A673 (cell line): ENCODE results near the gene ST3GAL4.

ENCODE experiments used
- CTCF ChIP-seq: fragments of 300-800, 200-600 bp; sonication (generic); conservative IDR thresholded peaks from 2 replicates; pipeline ENCODE4 v1.5.1; 2017; ENCODE audit warnings: low read depth, mild to moderate bottlenecking, antibody characterized with exemption, low read length, moderate library complexity, mixed read lengths
- EZH2 ChIP-seq: fragments of 200-600 bp; sonication (generic); IDR thresholded peaks from 2 replicates; pipeline ENCODE4 v1.6.1; 2017; ENCODE audit warnings: borderline replicate concordance, low read depth, mild to moderate bottlenecking, mixed read lengths, antibody characterized with exemption, low read length; ENCODE audit not compliant: poor library complexity, severe bottlenecking

DNA sequence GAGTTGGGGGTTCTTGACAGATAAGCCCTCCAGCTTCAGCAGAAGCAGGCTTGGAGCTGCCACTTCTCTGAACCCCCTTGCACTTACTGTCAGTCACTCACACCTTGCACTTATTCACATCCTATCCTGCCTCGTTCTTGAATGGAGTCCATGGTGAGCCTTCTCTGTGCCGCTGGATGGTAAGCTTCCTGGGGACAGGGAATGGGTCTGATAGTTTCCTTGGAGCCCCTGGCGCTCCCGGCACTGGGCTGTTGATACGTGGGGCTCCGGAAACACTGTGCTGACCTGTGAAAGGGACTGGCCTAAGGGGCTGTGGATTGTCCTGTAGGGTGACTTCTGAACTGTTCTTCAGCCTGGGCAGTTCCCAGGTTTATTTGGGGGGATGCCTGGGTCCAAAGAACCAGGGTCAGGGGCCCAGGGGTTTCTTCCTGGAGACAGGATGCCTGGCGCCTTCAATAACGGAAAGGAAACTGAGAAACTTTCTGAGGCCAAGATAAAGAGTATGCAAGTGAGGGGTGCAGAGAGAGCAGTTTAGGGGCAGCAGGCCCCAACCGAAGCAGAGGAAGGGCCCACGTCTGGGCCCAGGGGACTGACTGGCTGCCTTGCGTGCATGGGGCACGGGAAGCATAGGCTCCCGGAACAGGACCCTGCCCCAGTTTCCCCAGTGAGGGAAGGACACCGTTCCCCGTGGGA, 709 bp upstream of the ST3GAL4 start:
- TF ChIP-seq CTCF (no peak), EZH2 (no peak)
